Ishikawa (cell line): Measurements from ENCODE around the gene SLCO2A1.

ENCODE experiments used
- CEBPB ChIP-seq: IDR thresholded peaks from 2 replicates; pipeline ENCODE4 v1.6.1; 2012
- CREB1 ChIP-seq: IDR thresholded peaks from 2 replicates; pipeline ENCODE4 v1.6.1; 2012; ENCODE audit warnings: low read depth
- EGR1 ChIP-seq: IDR thresholded peaks from 2 replicates; pipeline ENCODE4 v1.6.1; 2012
- EP300 ChIP-seq: IDR thresholded peaks from 2 replicates; pipeline ENCODE4 v1.6.1; 2012; ENCODE audit warnings: borderline replicate concordance
- FOXM1 ChIP-seq: IDR thresholded peaks from 2 replicates; pipeline ENCODE4 v1.6.1; 2012; ENCODE audit warnings: low read depth, borderline replicate concordance
- NFIC ChIP-seq: IDR thresholded peaks from 2 replicates; pipeline ENCODE4 v1.6.1; 2012
- RAD21 ChIP-seq: IDR thresholded peaks from 2 replicates; pipeline ENCODE4 v1.6.1; 2012; ENCODE audit warnings: low read depth
- TAF1 ChIP-seq: IDR thresholded peaks from 2 replicates; pipeline ENCODE4 v1.6.1; 2012; ENCODE audit warnings: low read depth, mild to moderate bottlenecking
- TCF12 ChIP-seq: IDR thresholded peaks from 2 replicates; pipeline ENCODE4 v1.6.1; 2012; ENCODE audit warnings: low read depth
- TEAD4 ChIP-seq: IDR thresholded peaks from 2 replicates; pipeline ENCODE4 v1.6.1; 2012
- YY1 ChIP-seq: IDR thresholded peaks from 2 replicates; pipeline ENCODE4 v1.6.1; 2012; ENCODE audit warnings: low read depth
- ZBTB7A ChIP-seq: IDR thresholded peaks from 2 replicates; pipeline ENCODE4 v1.6.1; 2012; ENCODE audit warnings: low read depth
- TF ChIP-seq, protein P1 (sequence below): IDR thresholded peaks from 2 replicates; pipeline ENCODE4 v1.6.1; 2012; ENCODE audit warnings: low read depth, mild to moderate bottlenecking
- TF ChIP-seq, protein P2 (sequence below): IDR thresholded peaks from 2 replicates; pipeline ENCODE4 v1.6.1; 2012
- TF ChIP-seq, protein P3 (sequence below): IDR thresholded peaks from 2 replicates; pipeline ENCODE4 v1.6.1; 2012

The SLCO2A1 gene

DNA sequence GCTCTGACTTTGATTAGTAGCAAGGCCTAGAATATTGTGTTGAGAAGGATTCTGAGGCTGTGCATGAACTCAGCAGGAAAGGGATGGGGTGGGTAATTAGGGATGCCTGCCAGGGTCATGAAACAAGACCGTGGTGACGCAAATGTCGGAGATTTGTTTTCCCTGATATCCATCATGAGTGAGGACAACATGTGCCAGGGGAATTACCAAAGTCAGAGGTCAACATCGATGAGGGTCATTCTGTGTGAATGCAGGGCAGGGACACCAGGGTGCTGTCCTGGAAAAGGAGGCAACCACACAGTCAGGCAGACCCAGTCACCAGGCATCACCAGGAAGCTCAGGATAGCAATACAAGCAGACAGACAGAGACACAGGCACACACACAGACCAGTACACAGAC, 52.2 kb downstream of the SLCO2A1 start:
- TF ChIP-seq RAD21 = no peak
- TF ChIP-seq ZBTB7A = no peak
- no peak for TF ChIP-seq YY1
- TF ChIP-seq, protein P1, sequence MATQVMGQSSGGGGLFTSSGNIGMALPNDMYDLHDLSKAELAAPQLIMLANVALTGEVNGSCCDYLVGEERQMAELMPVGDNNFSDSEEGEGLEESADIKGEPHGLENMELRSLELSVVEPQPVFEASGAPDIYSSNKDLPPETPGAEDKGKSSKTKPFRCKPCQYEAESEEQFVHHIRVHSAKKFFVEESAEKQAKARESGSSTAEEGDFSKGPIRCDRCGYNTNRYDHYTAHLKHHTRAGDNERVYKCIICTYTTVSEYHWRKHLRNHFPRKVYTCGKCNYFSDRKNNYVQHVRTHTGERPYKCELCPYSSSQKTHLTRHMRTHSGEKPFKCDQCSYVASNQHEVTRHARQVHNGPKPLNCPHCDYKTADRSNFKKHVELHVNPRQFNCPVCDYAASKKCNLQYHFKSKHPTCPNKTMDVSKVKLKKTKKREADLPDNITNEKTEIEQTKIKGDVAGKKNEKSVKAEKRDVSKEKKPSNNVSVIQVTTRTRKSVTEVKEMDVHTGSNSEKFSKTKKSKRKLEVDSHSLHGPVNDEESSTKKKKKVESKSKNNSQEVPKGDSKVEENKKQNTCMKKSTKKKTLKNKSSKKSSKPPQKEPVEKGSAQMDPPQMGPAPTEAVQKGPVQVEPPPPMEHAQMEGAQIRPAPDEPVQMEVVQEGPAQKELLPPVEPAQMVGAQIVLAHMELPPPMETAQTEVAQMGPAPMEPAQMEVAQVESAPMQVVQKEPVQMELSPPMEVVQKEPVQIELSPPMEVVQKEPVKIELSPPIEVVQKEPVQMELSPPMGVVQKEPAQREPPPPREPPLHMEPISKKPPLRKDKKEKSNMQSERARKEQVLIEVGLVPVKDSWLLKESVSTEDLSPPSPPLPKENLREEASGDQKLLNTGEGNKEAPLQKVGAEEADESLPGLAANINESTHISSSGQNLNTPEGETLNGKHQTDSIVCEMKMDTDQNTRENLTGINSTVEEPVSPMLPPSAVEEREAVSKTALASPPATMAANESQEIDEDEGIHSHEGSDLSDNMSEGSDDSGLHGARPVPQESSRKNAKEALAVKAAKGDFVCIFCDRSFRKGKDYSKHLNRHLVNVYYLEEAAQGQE = no peak

DNA sequence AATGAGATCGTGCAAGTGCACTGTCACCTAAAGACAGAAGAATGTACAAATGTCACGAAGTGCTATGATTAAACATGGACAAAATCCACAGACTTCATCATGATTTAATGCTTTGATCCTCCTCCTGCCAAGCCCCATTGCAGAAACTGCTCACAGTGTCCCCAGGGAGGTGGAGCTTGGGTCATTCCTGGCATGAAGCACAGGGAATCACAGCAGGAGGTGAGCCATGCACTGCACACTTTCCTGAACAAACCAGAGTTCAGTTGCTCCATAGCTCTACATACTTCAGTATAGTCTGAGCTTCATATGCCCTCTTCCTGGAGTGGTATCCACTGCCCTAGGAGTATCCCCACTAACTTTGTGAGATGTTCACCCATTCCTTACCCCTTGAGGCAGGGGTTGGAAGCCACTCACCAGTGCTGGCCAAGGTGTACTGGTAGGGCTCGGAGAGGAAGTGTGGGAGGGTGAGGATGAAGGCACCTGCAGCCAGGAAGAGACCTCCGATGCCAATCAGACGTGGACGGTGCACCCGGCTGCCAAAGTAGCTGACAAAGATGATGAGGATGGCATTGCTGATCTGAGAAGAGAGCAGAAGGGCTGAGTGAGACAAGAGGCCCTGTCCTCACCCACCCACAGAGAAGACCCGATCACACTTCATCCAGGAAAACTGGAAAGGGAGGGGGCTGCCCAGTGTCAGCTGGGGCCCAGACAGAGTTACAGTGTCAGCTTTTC, 56.3 kb downstream of the SLCO2A1 start:
- TF ChIP-seq EP300 (no peak), TEAD4 (peak; percentile 5; the same call in 1 of the 2 replicates), NFIC (no peak; the same call in 1 of the 2 replicates)
- TF ChIP-seq, protein P2, sequence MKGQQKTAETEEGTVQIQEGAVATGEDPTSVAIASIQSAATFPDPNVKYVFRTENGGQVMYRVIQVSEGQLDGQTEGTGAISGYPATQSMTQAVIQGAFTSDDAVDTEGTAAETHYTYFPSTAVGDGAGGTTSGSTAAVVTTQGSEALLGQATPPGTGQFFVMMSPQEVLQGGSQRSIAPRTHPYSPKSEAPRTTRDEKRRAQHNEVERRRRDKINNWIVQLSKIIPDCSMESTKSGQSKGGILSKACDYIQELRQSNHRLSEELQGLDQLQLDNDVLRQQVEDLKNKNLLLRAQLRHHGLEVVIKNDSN = no peak

DNA sequence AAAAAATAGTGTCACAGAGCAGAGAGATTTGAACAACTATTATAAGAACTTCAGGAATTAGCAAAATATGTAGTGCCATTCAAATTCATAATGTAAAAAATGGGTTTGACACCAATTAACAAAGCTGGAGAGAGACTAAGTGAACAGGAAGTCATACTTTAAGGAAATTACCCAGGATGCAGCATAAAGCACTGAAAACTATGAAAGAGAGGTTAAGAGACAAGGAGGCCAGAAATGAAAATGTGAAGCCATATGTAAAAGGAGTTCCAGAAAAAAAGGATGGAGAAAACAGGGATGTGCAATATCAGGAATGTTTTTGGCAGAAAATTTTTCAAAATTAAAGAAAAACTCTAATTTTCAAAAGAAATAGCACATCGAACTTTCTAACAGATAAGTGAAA, 57.6 kb downstream of the SLCO2A1 start:
- TF ChIP-seq RAD21 (no peak), CEBPB (no peak), TCF12 (no peak), FOXM1 (no peak), ZBTB7A (no peak), EGR1 (no peak), CREB1 (no peak), TAF1 (no peak), YY1 (no peak), NFIC (no peak), EP300 (no peak)
- TF ChIP-seq, protein P2 = no peak
- TF ChIP-seq, protein P1 = no peak
- TF ChIP-seq, protein P3, sequence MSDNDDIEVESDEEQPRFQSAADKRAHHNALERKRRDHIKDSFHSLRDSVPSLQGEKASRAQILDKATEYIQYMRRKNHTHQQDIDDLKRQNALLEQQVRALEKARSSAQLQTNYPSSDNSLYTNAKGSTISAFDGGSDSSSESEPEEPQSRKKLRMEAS = no peak

DNA sequence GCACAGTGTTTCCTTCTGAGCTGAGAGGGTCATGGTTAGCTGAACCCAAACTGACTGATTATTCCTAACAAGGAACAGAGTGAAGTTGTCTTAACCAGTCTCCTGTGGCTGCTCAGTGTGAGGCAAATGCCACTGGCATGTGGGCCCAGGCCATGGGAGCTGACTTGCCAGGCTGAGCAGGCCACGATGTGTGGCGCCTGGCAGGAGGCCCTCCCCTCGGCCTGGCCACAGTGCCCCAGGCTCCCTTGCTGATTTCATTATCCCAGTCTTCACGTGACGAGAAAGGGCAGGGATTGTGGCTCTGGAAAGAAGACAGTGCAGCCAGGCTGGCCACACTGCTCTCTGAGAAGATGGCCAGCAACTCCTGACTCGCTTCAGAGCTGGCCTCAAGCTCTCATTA, 58.8 kb downstream of the SLCO2A1 start:
- TF ChIP-seq, protein P2 = 0 out of 2 replicates have a peak, but pooled peaks have one; percentile 9
- TF ChIP-seq, protein P3 = no peak

DNA sequence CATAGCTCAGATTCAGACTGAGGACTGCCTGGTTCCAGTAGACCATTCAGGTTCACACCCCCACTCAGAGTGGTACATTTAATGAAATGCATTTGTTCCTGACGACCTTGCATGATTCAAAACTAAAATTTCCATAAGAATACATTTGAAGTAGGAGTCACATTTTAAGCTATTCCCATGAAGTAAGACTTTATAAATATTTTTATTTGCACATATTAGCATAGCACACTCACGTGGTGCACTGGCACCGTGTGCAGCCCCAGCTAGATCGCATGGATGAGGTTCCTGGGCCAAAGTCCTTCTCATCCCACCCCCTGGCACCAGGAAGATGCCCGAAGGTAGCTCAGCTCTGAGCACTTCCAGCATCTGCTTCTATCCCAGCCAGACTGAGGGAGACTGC, 59.4 kb downstream of the SLCO2A1 start:
- TF ChIP-seq FOXM1 (no peak), YY1 (no peak)
- TF ChIP-seq, protein P1 = no peak
